Hematopoietic multipotent progenitor cell treated with erythropoietin and hydrocortisone succinate and interleukin-3 and kit ligand, for 15 days (in vitro differentiated cells): ENCODE measurements around the gene SUPT20HL1.
"Not testable (repeated sequence)": the region's sequence is repeated elsewhere in the genome, so short reads cannot be mapped to it uniquely, and the experiment has no call there.

Experiments
- DNase-seq: peaks from one replicate; pipeline ENCODE4 v3.0.0-alpha.2; 2015; ENCODE audit warnings: low spot score

The SUPT20HL1 gene

DNA sequence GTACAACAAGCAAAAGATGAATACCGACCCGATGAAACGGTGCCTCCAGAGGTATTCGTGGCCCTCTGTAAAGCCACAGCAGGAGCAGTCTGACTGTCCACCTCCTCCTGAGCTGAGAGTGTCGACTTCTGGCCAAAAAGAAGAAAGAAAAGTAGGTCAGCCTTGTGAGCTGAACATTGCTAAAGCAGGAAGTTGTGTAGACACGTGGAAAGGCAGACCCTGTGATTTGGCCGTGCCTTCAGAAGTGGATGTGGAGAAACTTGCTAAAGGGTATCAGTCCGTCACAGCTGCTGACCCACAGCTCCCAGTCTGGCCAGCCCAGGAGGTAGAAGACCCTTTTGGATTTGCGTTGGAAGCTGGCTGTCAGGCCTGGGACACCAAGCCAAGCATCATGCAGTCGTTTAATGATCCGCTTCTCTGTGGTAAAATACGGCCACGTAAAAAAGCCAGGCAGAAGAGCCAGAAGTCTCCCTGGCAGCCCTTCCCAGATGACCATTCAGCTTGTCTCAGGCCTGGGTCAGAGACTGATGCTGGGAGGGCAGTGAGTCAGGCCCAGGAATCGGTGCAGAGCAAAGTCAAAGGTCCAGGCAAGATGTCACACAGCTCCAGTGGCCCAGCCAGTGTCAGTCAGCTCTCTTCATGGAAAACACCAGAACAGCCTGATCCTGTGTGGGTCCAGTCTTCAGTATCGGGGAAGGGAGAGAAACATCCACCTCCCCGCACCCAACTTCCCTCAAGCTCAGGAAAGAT, 3.2 kb downstream of the SUPT20HL1 start:
- DNase-seq: not testable (repeated sequence)

DNA sequence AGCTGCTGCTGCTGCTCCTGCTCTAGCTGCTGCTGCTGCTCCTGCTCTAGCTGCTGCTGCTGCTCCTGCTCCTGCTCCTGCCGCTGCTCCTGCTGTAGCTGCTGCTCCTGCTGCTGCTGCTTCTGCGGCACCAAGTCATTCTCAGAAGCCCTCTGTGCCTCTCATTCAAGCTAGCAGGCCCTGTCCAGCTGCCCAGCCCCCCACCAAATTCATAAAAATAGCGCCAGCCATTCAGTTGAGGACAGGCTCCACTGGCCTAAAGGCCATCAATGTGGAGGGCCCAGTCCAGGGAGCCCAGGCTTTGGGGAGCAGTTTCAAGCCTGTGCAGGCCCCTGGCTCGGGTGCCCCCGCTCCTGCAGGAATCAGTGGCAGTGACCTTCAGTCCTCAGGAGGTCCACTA, 3.9 kb downstream of the SUPT20HL1 start:
- no peak for DNase-seq

GRCh38 chrX:24364851-24365538, 4.6 kb downstream of the SUPT20HL1 start:
- DNase-seq: no peak

DNA sequence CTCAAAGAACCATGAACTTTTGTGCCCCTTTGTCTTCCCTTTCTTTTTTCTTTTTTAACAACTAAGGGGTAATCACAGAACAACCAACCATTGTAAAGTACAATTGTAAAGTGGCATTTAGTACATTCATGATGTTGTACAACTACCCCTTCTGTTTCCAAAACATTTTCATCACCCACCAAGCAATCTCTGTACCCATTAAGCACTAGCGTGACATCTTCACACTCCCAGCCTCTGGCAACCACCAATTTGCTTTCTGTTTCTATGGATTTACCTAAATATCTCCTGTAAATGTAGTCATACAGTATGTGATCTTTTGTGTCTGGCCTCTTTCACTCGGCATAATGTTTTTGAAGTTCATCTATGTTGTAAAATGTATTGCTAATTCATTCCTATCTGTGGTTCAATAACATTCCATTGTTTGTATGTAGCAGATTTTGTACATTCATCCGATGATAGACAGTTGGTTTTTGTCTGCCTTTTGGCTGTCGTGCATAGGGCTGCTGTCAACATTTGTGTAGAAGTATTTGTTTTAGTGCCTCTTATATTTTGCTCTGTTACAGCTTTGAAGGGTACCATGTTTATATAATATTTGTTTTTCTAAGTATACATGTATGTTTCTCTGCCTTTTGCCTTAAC, 6.4 kb downstream of the SUPT20HL1 start:
- not testable (repeated sequence) for DNase-seq

DNA sequence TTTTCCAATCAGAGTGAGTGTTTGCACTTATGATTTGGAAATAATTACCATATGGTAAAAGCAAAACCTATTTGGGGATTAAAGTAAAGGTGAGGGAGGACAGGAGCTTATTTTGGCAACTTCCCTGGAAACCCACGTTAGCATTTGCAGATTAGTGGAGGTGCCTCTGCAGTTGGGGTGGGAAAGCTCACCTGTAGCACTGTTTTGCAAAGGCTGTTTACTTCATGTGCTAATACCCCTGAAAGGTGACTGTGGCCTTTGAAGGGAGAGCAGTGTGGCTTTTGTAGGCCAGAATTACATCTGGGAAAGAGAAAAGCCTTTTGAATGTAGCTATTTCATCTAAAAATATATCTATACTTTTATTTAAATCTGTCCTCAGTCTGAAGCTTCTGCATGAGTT, 9.4 kb downstream of the SUPT20HL1 start:
- DNase-seq: no peak

GRCh38 chrX:24371391-24371972, 11.0 kb downstream of the SUPT20HL1 start:
- peak; percentile 46 for DNase-seq

DNA sequence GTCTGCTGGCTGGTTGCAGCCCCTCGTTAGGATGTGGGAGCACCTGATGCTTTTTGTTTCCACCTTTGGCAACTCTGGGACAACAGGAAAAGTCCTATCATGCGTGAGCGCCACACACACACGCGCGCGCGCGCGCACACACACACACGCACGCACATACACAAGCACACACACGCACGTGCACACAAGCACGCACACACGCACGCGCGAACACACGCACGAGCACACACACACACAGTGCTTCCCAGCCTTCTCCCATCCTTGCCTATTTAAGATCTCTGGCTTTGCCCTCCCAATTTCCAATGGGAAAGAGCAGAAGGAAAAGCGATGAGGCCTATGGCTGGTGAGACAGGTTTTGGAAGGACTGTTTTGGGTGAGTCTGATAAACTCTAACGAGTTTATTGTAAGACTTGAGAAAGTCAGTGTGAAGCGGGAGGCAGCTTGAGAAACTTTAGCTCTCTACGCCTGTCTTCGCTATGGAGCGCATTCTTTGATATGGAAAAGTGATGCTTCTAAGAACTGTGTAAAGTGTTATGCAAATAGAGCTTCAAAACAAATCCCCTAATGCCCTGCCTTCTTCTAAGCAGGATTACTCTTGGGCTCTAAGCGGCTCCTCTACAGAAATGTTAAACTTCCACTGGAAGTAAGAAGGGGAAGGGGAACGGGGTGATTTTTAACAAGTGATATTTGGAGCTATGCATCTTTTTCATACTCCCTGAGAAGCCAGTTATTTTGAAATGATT, 11.8 kb downstream of the SUPT20HL1 start:
- no peak for DNase-seq

GRCh38 chrX:24375600-24376131, 15.2 kb downstream of the SUPT20HL1 start:
- no peak for DNase-seq

GRCh38 chrX:24376403-24376802, 16.0 kb downstream of the SUPT20HL1 start:
- DNase-seq: no peak

DNA sequence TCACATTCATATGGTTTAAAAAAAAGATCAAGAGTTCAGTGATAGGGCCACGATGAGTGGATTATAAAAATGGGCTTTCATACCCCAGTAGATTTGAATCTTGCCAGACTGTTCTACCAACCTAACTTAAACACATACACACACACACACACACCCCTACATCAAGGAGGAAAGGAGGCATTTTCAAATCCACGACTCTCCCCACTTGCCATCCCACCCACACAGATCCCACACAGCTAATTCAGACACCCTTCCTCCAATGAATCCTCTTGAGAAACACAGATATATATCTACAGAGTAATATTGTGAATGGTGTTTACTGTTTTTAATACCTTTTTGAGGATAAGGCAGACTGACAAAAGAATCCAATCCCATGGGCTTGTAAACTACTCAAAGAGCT, 16.8 kb downstream of the SUPT20HL1 start:
- DNase-seq: no peak

GRCh38 chrX:24377911-24378468, 17.6 kb downstream of the SUPT20HL1 start:
- no peak for DNase-seq

DNA sequence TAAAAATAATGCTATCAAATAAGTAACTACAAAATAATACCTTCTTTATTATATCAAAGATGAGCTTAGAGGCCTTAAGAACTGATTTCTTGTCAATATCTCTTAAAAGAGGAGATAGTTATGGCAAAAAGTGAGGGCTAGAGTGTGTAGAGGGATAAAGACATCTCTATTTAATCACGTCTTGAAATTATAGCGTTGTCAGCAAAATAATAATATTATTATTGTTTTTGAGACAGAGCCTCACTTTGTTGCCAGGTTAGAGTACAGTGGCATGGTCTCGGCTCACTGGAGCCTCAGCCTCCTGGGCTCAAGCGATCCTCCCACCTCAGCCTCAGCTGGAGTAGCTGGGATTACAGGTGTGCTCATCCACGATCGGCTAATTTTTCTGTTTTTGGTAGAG, 18.3 kb downstream of the SUPT20HL1 start:
- DNase-seq: no peak

DNA sequence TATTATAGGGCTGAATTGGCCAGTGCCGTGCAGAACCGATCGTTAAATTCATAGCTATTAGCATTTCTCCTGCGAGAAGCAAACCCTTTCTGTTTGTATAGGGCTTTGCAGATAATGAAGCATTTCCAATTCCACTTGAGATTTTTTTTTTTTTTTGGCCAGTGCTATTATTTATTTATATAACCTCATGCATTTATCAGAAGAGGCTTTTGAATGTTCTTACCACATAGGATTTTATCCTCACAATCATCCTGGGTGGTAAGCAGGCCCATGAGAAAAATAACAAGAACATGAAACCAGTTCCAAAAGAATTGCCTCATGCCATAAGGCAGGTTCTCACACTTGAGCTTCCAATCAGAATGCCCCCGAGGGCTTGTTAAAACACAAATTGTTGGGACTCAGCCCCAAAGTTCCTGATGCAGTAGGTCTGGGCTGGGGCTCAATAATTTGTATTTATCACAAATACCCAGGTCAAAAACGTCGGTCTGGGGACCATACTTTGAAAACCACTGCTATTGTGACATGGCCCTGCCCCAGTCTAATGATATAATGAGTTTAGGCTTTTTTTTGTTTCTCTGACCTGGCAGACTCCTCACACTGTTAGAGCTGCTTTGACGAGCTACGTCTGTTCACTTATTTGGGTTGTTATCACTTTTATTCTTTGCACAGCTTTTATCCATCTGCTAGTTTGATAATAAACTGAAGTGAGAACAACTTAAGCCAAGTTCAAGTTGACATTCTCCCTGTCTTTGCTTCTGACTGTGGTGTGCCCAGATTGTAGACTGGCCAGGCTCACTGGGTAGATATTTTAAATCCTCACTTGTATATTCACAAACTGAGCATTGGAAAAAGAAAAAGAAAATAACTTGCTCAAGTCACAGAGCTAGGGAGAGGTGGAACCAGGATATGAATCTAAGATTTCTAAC, 20.1 kb downstream of the SUPT20HL1 start:
- no peak for DNase-seq

GRCh38 chrX:24382315-24382714, 21.9 kb downstream of the SUPT20HL1 start:
- not testable (repeated sequence) for DNase-seq

- DNase-seq: no peak
Measured at GRCh38 chrX:24387724-24388123, 27.3 kb downstream of the SUPT20HL1 start.

DNA sequence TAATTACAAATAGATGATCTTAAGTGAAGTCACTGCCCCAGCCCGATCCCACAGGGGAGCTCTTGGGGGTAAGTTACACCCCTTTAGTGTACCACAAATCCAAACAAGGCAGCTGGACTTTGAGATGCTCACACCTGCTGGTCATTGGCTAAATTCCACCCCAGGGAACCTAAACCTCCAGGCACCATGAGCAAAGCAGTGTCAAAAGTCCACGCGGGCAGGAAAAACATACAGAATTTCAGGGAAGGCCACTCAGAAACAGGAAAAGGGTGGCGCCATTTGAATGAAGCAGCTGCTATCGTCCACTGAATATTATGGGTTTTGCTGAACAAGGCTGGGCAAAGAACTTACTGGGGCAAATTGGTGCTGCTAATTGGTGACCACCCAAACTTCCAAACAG, 30.9 kb downstream of the SUPT20HL1 start:
- no peak for DNase-seq

GRCh38 chrX:24391843-24392242, 31.4 kb downstream of the SUPT20HL1 start:
- no peak for DNase-seq

- no peak for DNase-seq
Measured at GRCh38 chrX:24392709-24393108, 32.3 kb downstream of the SUPT20HL1 start.

DNA sequence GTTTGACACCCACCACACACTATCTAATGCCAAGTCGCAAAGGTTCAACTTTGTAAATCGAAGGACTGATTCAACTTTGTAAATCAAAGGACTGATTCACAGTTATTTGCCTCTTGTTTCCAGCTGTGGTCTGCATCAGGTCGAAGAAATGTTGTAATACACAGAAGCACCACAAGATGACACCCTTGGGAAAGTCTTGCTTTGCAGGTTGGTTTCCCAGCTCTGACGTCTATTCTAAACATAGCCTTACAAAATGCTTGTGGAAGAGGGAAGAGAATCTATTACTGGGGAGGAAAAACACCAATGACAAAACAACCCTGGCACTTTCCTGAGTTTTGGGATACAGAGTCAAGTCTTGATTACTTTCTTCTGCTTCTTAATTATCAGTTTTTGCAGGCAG, 35.3 kb downstream of the SUPT20HL1 start:
- DNase-seq: peak; percentile 30

GRCh38 chrX:24396236-24396930, 35.9 kb downstream of the SUPT20HL1 start:
- no peak for DNase-seq
